Measurements from ENCODE around the gene TRPT1. TPM values are rescaled to one million over a fixed set of nuclear protein-coding genes. Genes with fewer than 3 reads are reported as not detected.

Gene TRPT1
- total and polyA plus RNA-seq, 9 of the 15 experiments (the other 6 are each of a cell fraction or from before 2014, with no cell fraction given) = 4.6 to 41.7 (median 23.1) TPM

GRCh38 chr11:64204464-64204989 is 21.5 kb downstream of the TRPT1 start (continued):
- TF ChIP-seq ZNF398 (CRISPR knock-in tag; IDR thresholded peaks at IDR 0.05) (no peak), SNAPC5 (CRISPR knock-in tag; IDR thresholded peaks at IDR 0.05) (no peak), ZNF609 (CRISPR knock-in tag; IDR thresholded peaks at IDR 0.05; ENCODE audit: borderline replicate concordance) (no peak), PCBP2 (IDR thresholded peaks at IDR 0.05; ENCODE audit: low read depth, low read length, poor library complexity, severe bottlenecking) (no peak), TEAD2 (tag; IDR thresholded peaks at IDR 0.05) (no peak), ARID2 (IDR thresholded peaks at IDR 0.05) (peak; percentile 64; the same call in 1 of the 2 replicates), MAZ (CRISPR knock-in tag; conservative IDR thresholded peaks at IDR 0.05 in 1 of 2, IDR thresholded peaks at IDR 0.05 in 1 of 2) (peak; percentile 48 to 61; a peak in 2 of 4 replicates), ZFP30 (CRISPR knock-in tag; IDR thresholded peaks at IDR 0.05; ENCODE audit: borderline replicate concordance) (no peak), EGR1 (conservative IDR thresholded peaks at IDR 0.05) (no peak), MAFK (IDR thresholded peaks at IDR 0.05; ENCODE audit: low read length) (peak; percentile 36; the same call in 1 of the 2 replicates), ETV1 (tag; conservative IDR thresholded peaks at IDR 0.05; ENCODE audit: low read depth) (no peak), KAT2B (IDR thresholded peaks at IDR 0.05; ENCODE audit: low read depth, low read length) (no peak), DMBX1 (CRISPR knock-in tag; IDR thresholded peaks at IDR 0.05; ENCODE audit: borderline replicate concordance) (no peak), MIER1 (IDR thresholded peaks at IDR 0.05; ENCODE audit: low read depth) (no peak), ZNF518B (CRISPR knock-in tag; IDR thresholded peaks at IDR 0.05) (no peak), ZNF695 (CRISPR knock-in tag; IDR thresholded peaks at IDR 0.05) (no peak), BRD9 (IDR thresholded peaks at IDR 0.05; ENCODE audit: low read depth, partially characterized antibody) (peak; percentile 52), RBM39 (optimal IDR thresholded peaks at IDR 0.05; ENCODE audit: low read depth, low read length) (no peak)
